Fibroblast of pulmonary artery (primary cell): ENCODE results near the gene CD9.

Experiments used
- DNase-seq: peaks from one replicate; pipeline ENCODE4 v3.0.0-alpha.2; 2010; ENCODE audit warnings: low read depth
- H3K4me3 ChIP-seq: replicated peaks from 2 replicates; pipeline ENCODE4 v1.5.1; 2011; ENCODE audit warnings: low read depth, mild to moderate bottlenecking, control low read depth, low read length, moderate library complexity
- CTCF ChIP-seq: IDR thresholded peaks from 2 replicates; pipeline ENCODE4 v1.5.1; 2011; ENCODE audit warnings: mild to moderate bottlenecking, control low read depth, low read length, inconsistent platforms; ENCODE audit errors: missing control alignments

CD9 gene

GRCh38 chr12:6172086-6172485 lies 28.1 kb upstream of the CD9 start:
- H3K4me3 ChIP-seq = no peak overlapping the region
- TF ChIP-seq CTCF = no peak
- DNase-seq = no peak

GRCh38 chr12:6172862-6173261 lies 27.3 kb upstream of the CD9 start:
- no peak for TF ChIP-seq CTCF
- no peak for DNase-seq
- no peak overlapping the region for H3K4me3 ChIP-seq

GRCh38 chr12:6177642-6178358 lies 22.4 kb upstream of the CD9 start:
- DNase-seq = no peak
- H3K4me3 ChIP-seq = no peak overlapping the region

GRCh38 chr12:6178981-6179761 lies 21.0 kb upstream of the CD9 start:
- TF ChIP-seq CTCF = peak; percentile 26
- no peak overlapping the region for H3K4me3 ChIP-seq
- DNase-seq = peak; percentile 58

More at GRCh38 chr12:6177642-6178358, 22.4 kb upstream of the CD9 start:
- TF ChIP-seq CTCF = no peak

GRCh38 chr12:6180268-6181051 lies 19.7 kb upstream of the CD9 start:
- TF ChIP-seq CTCF = no peak
- DNase-seq = peak; percentile 90
- no peak overlapping the region for H3K4me3 ChIP-seq

GRCh38 chr12:6181166-6181565 lies 19.0 kb upstream of the CD9 start:
- DNase-seq = no peak
- TF ChIP-seq CTCF = no peak
- no peak overlapping the region for H3K4me3 ChIP-seq
